ENCODE measurements around the gene ATXN3. TPM values are rescaled to one million over a fixed set of nuclear protein-coding genes. Genes with fewer than 3 reads are reported as not detected.
A peak's percentile ranks its signal among the peaks of the same experiment; 100 is the strongest.

The ATXN3 gene
- total RNA-seq, 1 experiment from 2014 or later, result 27.6 TPM

DNA sequence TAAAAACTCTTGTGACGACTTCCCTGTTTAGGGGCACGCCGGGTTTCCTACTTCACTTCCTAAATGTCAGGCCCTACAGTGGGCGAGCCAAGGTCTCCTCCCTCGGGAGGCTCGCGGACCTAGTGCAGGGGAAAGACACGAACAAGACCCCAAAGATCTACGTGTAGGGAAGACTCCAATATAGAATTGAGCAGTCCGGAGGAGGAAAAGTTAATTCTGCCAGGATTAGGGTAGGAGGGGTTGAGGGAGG is 564 bp downstream of the ATXN3 start:
- H3K9me2 ChIP-seq (ENCODE audit: insufficient read depth), result no peaks in the 10 kb centered on the region
- no peak for DNase-seq (ENCODE audit: low read depth, low spot score)
- intact Hi-C loops (cut with micrococcal nuclease), result no loop called here
- peaks cover 9 to 19% of the 10 kb centered on the region in 2 experiments for H3K4me1 ChIP-seq (ENCODE audit: control insufficient read depth in 1 of 2, insufficient read depth in 2 of 2, low read length in 2 of 2)
- peak overlapping the region; percentile 78 for H3K4me2 ChIP-seq (ENCODE audit: low read length)
- peak; percentile 28 for ATAC-seq
- peak overlapping the region; percentile 89 to 90 for H3K4me3 ChIP-seq (replicated peaks in 1 of 2; ENCODE audit: low read depth in 1 of 2, low read length in 2 of 2)
- no peaks in the 10 kb centered on the region for H3K9me3 ChIP-seq (ENCODE audit: control insufficient read depth in 1 of 2, insufficient read depth in 1 of 2, low read depth in 1 of 2, low read length in 2 of 2)
- no peaks in the 10 kb centered on the region for H3K27me3 ChIP-seq (ENCODE audit: insufficient read depth, low read length)
- ChIA-PET CTCF (interaction anchor here (0.5 to 2.3 kb wide), 11 partner anchors 8 to 584 kb away, joined by 3 to 77 read pairs (median 5); partner anchors contain the start of genes CPSF2 and NDUFB1), RAD21 (ENCODE audit: low non-redundant PET in 1 of 2, low total read pairs in 2 of 2, uncharacterized antibody in 2 of 2, unreplicated experiment in 2 of 2) (interaction anchor here in 1 of 2 experiments (0.8 kb wide), 1 partner anchor 16 kb away, joined by 3 read pairs; the partner anchor contains the start of genes CPSF2 and NDUFB1), POLR2A (interaction anchor here (1.4 to 2.6 kb wide), 3 partner anchors 11 to 66 kb away, joined by 8 to 21 read pairs (median 11); partner anchors contain the start of genes CPSF2, NDUFB1 and TRIP11)
- H3K79me2 ChIP-seq (ENCODE audit: insufficient read depth, low read length), result peaks cover 44% of the 10 kb centered on the region
- no peaks in the 10 kb centered on the region for H4K20me1 ChIP-seq (ENCODE audit: insufficient read depth)
- H3K9ac ChIP-seq (ENCODE audit: low read length), result peak overlapping the region; percentile 77
- TF ChIP-seq SP1 (IDR thresholded peaks at IDR 0.05; ENCODE audit: low read depth), result no peak
- TF ChIP-seq JUND (IDR thresholded peaks at IDR 0.05), result no peak
- TF ChIP-seq, protein P1, sequence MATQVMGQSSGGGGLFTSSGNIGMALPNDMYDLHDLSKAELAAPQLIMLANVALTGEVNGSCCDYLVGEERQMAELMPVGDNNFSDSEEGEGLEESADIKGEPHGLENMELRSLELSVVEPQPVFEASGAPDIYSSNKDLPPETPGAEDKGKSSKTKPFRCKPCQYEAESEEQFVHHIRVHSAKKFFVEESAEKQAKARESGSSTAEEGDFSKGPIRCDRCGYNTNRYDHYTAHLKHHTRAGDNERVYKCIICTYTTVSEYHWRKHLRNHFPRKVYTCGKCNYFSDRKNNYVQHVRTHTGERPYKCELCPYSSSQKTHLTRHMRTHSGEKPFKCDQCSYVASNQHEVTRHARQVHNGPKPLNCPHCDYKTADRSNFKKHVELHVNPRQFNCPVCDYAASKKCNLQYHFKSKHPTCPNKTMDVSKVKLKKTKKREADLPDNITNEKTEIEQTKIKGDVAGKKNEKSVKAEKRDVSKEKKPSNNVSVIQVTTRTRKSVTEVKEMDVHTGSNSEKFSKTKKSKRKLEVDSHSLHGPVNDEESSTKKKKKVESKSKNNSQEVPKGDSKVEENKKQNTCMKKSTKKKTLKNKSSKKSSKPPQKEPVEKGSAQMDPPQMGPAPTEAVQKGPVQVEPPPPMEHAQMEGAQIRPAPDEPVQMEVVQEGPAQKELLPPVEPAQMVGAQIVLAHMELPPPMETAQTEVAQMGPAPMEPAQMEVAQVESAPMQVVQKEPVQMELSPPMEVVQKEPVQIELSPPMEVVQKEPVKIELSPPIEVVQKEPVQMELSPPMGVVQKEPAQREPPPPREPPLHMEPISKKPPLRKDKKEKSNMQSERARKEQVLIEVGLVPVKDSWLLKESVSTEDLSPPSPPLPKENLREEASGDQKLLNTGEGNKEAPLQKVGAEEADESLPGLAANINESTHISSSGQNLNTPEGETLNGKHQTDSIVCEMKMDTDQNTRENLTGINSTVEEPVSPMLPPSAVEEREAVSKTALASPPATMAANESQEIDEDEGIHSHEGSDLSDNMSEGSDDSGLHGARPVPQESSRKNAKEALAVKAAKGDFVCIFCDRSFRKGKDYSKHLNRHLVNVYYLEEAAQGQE (IDR thresholded peaks at IDR 0.05; ENCODE audit: low read depth), result no peak
- TF ChIP-seq SIN3A (IDR thresholded peaks at IDR 0.05; ENCODE audit: low read depth), result no peak
- no peak for TF ChIP-seq RAD21 (IDR thresholded peaks at IDR 0.05; ENCODE audit: low read depth)
- TF ChIP-seq CBX3 (IDR thresholded peaks at IDR 0.05; ENCODE audit: low read depth), result no peak
- no peak for TF ChIP-seq ZFX (IDR thresholded peaks at IDR 0.05)
- no peak for TF ChIP-seq YY1 (IDR thresholded peaks at IDR 0.05; ENCODE audit: extremely low read depth, insufficient replicate concordance, low read depth, low read length)
- TF ChIP-seq, protein P2, sequence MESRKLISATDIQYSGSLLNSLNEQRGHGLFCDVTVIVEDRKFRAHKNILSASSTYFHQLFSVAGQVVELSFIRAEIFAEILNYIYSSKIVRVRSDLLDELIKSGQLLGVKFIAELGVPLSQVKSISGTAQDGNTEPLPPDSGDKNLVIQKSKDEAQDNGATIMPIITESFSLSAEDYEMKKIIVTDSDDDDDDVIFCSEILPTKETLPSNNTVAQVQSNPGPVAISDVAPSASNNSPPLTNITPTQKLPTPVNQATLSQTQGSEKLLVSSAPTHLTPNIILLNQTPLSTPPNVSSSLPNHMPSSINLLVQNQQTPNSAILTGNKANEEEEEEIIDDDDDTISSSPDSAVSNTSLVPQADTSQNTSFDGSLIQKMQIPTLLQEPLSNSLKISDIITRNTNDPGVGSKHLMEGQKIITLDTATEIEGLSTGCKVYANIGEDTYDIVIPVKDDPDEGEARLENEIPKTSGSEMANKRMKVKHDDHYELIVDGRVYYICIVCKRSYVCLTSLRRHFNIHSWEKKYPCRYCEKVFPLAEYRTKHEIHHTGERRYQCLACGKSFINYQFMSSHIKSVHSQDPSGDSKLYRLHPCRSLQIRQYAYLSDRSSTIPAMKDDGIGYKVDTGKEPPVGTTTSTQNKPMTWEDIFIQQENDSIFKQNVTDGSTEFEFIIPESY (IDR thresholded peaks at IDR 0.05; ENCODE audit: extremely low read depth, insufficient replicate concordance, low read length), result no peak
- no peak for TF ChIP-seq ZNF274 (IDR thresholded peaks at IDR 0.05; ENCODE audit: low read depth, low read length)
- no peak for TF ChIP-seq FOSL1 (IDR thresholded peaks at IDR 0.05; ENCODE audit: low read depth)
- TF ChIP-seq, protein P3, sequence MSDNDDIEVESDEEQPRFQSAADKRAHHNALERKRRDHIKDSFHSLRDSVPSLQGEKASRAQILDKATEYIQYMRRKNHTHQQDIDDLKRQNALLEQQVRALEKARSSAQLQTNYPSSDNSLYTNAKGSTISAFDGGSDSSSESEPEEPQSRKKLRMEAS (IDR thresholded peaks at IDR 0.05), result no peak
- TF ChIP-seq, protein P4, sequence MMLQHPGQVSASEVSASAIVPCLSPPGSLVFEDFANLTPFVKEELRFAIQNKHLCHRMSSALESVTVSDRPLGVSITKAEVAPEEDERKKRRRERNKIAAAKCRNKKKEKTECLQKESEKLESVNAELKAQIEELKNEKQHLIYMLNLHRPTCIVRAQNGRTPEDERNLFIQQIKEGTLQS (IDR thresholded peaks at IDR 0.05), result no peak
- TF ChIP-seq EGR1 (IDR thresholded peaks at IDR 0.05; ENCODE audit: low read depth), result no peak
- no peak for TF ChIP-seq POLR2AphosphoS5 (IDR thresholded peaks at IDR 0.05; ENCODE audit: low read depth, low read length)
- no peak overlapping the region for H2AFZ ChIP-seq (ENCODE audit: low read depth, low read length, poor library complexity, severe bottlenecking)
- no peaks in the 10 kb centered on the region for H3K36me3 ChIP-seq (ENCODE audit: control insufficient read depth in 1 of 2, insufficient read depth in 2 of 2, low read length in 2 of 2)
- BruUV-seq (replicated peaks), result no TSS peak
- H3K27ac ChIP-seq (ENCODE audit: low read depth, low read length), result peak overlapping the region; percentile 81
